Activated naive CD8-positive, alpha-beta T cell treated with anti-CD3 and anti-CD28 coated beads, Interleukin-2, amount 10 ng/mL, durations not matched to agents 7 days and 5 days (primary cell): ENCODE results near the gene ZCCHC7. TPM values are rescaled to one million over a fixed set of nuclear protein-coding genes. Genes with fewer than 3 reads are reported as not detected.
A peak's percentile ranks its signal among the peaks of the same experiment; 100 is the strongest.
"Not testable (repeated sequence)": the region's sequence is repeated elsewhere in the genome, so short reads cannot be mapped to it uniquely, and the experiment has no call there.

ENCODE experiments used
- ATAC-seq: fragments of 150-1000 bp; cut with Tn5 transposase; one replicate; pipeline ENCODE4 v1.10.0; 2021; ENCODE audit warnings: low read depth, moderate library complexity
- POLR2A ChIA-PET: fragments of 350-600 bp; sonication (Branson Sonifier 250); formaldehyde crosslinking; loops from one replicate; lab custom pipeline; 2021; ENCODE audit warnings: antibody characterized with exemption; lab: Charles Lee
- DNase-seq: peaks from one replicate; pipeline ENCODE4 v3.0.0; 2021
- H3K27ac Mint-ChIP-seq: one replicate; pipeline ENCODE4 v1.8.0; 2022; ENCODE audit warnings: mild to moderate bottlenecking, mixed read lengths
- H3K27me3 Mint-ChIP-seq: one replicate; pipeline ENCODE4 v1.8.0; 2022; ENCODE audit warnings: mild to moderate bottlenecking, moderate library complexity, mixed read lengths
- H3K36me3 Mint-ChIP-seq: one replicate; pipeline ENCODE4 v1.8.0; 2021; ENCODE audit warnings: mild to moderate bottlenecking, mixed read lengths
- H3K4me1 Mint-ChIP-seq: one replicate; pipeline ENCODE4 v1.8.0; 2021; ENCODE audit warnings: mixed read lengths
- H3K4me3 Mint-ChIP-seq: one replicate; pipeline ENCODE4 v1.8.0; 2022; ENCODE audit warnings: mild to moderate bottlenecking, moderate library complexity, mixed read lengths
- H3K9me3 Mint-ChIP-seq: one replicate; pipeline ENCODE4 v1.8.0; 2021; ENCODE audit warnings: mixed read lengths
- total RNA-seq, 2 experiments: library from RNA; stranded (reverse); gene quantifications; one replicate each; pipeline ENCODE4 v1.2.3, GENCODE V29; 2021

Gene ZCCHC7
- total RNA-seq, 2 experiments from 2014 or later: 32.8 to 33.5 TPM

DNA sequence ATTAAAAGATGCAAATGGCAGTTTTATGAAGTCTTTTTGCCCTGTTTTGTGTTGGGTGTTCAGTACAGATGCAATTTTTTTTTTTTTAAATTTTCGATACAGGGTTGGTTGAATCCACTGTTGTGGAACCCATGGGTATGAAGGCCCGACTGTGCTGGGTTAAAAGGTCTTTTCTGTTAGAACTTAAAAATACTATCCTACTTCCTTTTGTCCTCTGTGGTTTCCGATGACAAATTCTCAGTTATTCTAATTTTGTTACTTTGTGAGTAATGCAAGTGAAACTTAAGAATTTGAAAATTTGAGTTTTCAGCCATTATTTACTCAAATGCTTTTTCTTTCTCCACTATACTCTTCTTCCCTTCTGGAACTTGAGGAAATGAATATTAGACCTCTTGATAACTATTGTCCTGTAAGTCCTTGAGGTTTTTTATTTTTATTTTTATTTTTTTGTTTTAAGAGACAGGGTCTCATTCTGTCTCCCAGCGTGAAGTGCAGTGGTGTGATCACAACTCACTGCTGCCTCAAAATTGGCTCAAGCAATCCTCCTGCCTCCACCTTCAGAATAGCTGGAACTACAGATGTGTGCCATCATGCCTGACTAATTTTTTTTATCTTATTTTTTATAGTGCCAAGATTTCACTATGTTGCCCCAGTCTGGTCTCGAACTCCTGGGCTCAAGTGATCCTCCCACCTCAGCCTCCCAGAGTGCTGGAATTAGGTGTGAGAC is 67.5 kb downstream of the ZCCHC7 start:
- Mint-ChIP-seq H3K9me3 (peaks cover 4% of the 10 kb centered on the region), H3K4me1 (peaks cover 18% of the 10 kb centered on the region), H3K27me3 (no peaks in the 10 kb centered on the region), H3K27ac (peak overlapping the region; percentile 90), H3K36me3 (peaks cover 45% of the 10 kb centered on the region), H3K4me3 (peak overlapping the region; percentile 79)
- peak; percentile 84 for ATAC-seq
- no peak for DNase-seq
- POLR2A ChIA-PET: interaction anchor here (1.3 kb wide), 1 partner anchor 67 kb away, joined by 4 read pairs; the partner anchor contains the start of gene ZCCHC7

DNA sequence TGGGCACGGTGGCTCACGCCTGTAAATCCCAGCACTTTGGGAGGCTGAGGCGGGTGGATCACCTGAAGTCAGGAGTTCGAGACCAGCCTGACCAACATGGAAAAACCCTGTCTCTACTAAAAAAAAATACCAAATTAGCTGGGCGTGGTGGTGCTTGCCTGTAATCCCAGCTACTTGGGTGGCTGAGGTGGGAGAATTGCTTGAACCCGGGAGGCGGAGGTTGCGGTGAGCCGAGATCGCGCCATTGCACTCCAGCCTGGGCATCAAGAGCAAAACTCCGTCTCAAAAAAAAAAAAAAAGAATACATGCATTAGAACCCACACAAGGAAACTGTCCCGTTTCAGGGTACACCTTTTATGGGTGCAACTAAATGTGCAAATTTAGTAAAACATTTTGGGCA is 70.4 kb downstream of the ZCCHC7 start:
- POLR2A ChIA-PET, H3K27ac Mint-ChIP-seq, ATAC-seq, DNase-seq, H3K27me3 Mint-ChIP-seq, H3K9me3 Mint-ChIP-seq, H3K4me3 Mint-ChIP-seq: not testable (repeated sequence)
- peaks cover 16% of the 10 kb centered on the region for H3K4me1 Mint-ChIP-seq
- peaks cover 35% of the 10 kb centered on the region for H3K36me3 Mint-ChIP-seq

DNA sequence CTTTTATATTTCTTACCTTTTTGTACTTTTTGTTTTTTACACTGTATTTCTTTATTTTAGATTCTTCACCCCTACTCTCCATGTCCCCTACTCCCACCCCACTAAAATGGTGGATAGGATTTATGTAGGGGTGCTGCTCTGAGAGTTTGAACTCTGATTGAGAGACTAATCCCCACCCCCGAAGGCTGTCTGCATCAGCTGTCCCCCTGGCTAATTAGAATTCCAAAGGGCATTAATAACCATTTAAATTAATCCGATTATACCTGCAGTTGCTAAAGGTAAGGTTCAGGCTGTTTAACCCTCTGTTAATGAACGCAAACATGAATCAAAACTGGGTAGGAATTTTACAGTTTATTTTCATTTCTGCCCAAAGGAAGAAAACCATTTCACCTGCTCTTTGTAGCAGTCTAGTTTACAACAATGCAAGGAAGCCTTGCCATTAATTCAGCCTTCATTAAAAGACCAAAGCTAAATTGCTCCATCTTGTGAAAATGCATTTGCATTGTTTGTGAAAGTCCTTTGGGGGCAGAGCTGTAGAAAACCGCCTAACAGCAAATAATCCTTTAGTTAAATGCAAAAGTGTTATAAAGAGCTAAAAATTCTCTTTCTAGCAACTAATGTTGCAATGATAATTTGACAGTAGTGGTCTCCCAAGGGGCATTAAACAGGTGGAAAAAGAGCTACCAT is 71.2 kb downstream of the ZCCHC7 start:
- H3K4me1 Mint-ChIP-seq: peaks cover 16% of the 10 kb centered on the region
- H3K27ac Mint-ChIP-seq: no peak overlapping the region

DNA sequence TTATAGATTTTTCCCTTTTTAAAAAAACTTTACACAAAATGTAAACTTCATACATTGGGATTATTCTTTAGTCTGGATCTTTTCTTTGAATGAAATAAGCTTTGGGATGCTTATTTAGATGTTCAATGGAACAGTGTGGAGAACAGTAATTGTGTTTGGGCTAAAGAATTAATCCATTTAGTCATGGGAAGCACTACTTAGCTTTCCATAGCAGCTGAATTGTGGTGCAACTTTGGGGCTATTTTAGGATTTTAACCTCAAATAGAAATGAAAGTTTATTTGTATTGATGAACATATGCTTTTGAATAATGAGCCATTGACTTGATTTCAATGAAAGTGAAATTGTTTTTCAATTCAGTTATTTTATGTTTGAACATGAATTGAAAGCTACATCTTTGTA is 72.4 kb downstream of the ZCCHC7 start:
- H3K4me3 Mint-ChIP-seq: no peak overlapping the region
- peaks cover 2% of the 10 kb centered on the region for H3K9me3 Mint-ChIP-seq
- peaks cover 28% of the 10 kb centered on the region for H3K36me3 Mint-ChIP-seq
- DNase-seq: no peak
- ATAC-seq: no peak
- no peaks in the 10 kb centered on the region for H3K27me3 Mint-ChIP-seq
- H3K4me1 Mint-ChIP-seq: peaks cover 16% of the 10 kb centered on the region
- H3K27ac Mint-ChIP-seq: no peak overlapping the region
- POLR2A ChIA-PET: no interaction called here

More for the DNA sequence above, 71.2 kb downstream of the ZCCHC7 start:
- POLR2A ChIA-PET: no interaction called here
- Mint-ChIP-seq H3K36me3 (peaks cover 35% of the 10 kb centered on the region), H3K27me3 (no peaks in the 10 kb centered on the region), H3K4me3 (no peak overlapping the region), H3K9me3 (peaks cover 2% of the 10 kb centered on the region)
- no peak for DNase-seq
- ATAC-seq: no peak

DNA sequence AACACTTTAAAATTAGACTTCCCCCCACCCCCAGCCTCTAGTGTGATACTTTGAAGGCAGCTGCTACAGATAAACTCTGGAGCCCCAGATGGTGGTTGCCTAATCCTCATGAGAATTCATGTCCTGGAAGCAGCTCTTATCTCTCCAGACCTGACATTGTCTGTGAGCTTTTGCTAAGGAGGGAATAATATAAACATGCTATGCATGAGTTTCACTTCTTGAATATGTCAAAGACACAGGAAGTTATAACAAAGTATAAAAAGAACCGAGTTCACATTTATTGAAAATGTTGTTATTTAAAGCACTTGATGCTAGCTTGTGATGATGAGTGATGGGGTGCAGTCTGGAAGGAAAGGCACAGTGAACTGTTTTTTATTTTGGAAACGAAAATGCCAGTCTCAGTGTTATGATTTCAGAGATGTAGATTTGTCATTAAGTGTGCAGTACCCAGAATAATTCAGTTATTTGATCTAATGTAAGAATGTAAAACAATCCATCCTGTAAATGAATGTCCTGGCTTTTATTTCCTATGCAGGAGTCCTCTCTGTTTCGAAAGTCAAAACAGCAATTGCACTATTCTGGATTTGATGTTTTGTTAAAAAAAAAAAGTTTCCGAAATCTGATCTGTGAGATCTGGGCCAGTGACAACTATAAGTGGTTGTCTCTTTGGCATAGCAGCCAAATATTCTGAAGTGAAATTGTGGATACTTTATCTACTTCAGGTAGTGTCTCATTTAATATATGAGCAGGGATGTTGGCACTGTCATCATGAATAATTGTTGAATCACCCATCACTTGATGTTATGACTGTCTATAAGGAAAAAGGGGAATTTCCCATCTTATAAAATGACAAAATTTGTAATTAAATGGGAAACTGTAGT is 77.0 kb downstream of the ZCCHC7 start:
- Mint-ChIP-seq H3K9me3 (no peaks in the 10 kb centered on the region), H3K36me3 (peaks cover 26% of the 10 kb centered on the region), H3K27ac (peak overlapping the region; percentile 14), H3K27me3 (no peaks in the 10 kb centered on the region), H3K4me3 (peak overlapping the region; percentile 0), H3K4me1 (peaks cover 33% of the 10 kb centered on the region)
- ATAC-seq: peak; percentile 26
- POLR2A ChIA-PET: interaction anchor here (0.6 to 0.9 kb wide), 2 partner anchors 23 to 118 kb away, joined by 3 read pairs; no protein-coding TSS in a partner anchor
- DNase-seq: no peak

DNA sequence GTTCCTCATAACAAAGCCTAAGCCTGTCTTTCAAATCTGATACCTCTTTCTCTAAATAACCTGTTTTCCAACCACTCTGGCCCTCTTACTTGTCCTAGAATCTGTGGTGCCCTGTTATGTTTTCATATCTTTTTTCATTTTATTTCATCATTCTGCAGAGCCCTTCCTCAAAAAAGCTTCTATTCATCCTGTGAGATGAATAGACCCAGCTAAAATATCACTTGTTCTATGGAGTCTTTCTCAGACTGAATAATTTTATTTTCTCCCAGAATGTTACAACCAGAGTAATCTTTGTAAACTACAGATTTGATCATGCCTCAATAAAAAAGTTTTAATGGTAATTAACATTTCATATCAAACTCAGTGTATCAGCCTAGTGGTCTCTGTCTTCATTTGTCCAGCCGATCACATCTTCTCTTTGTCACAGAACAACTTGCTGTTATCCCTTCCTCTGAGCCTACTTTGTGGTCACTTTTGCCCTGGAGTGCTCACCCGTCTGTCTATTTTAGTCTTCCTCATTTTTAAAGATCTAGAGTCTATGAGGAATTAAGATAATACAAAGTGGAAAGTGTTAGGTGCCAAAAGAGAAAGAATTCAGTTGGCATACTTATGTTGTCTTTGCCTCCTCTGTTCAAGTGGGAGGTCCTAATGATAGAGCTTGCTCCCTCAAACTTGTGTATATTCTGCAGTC is 77.8 kb downstream of the ZCCHC7 start:
- Mint-ChIP-seq H3K9me3 (no peaks in the 10 kb centered on the region), H3K27ac (no peak overlapping the region), H3K27me3 (no peaks in the 10 kb centered on the region), H3K4me1 (peaks cover 33% of the 10 kb centered on the region), H3K36me3 (peaks cover 26% of the 10 kb centered on the region), H3K4me3 (no peak overlapping the region)
- POLR2A ChIA-PET: no interaction called here
- no peak for DNase-seq
- ATAC-seq: no peak

DNA sequence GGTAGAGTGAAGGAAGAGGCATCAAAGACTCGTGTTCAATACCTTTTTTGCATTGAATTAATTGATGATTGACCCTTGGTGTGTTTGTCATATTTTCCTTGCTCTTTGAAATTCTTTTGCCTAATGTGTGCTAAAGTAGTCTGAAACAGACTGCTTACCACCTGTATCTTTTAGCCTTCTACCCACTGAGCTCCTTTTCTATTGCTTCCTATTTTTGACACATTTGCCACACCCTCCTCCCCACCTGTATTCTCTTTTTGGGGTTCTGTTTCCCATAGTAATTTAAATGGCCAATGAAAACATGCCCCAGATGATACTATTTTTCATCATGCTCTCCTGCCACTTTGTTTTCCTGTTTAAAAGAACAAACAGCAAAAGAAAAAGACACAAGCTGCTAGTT is 78.5 kb downstream of the ZCCHC7 start:
- Mint-ChIP-seq H3K9me3 (peaks cover 2% of the 10 kb centered on the region), H3K36me3 (peaks cover 32% of the 10 kb centered on the region), H3K27ac (no peak overlapping the region), H3K4me3 (no peak overlapping the region), H3K4me1 (peaks cover 33% of the 10 kb centered on the region), H3K27me3 (no peaks in the 10 kb centered on the region)
- DNase-seq (no peak), ATAC-seq (no peak)
- POLR2A ChIA-PET: interaction anchor here (0.6 to 0.7 kb wide), 2 partner anchors 41 to 97 kb away, joined by 3 to 4 read pairs; no protein-coding TSS in a partner anchor

DNA sequence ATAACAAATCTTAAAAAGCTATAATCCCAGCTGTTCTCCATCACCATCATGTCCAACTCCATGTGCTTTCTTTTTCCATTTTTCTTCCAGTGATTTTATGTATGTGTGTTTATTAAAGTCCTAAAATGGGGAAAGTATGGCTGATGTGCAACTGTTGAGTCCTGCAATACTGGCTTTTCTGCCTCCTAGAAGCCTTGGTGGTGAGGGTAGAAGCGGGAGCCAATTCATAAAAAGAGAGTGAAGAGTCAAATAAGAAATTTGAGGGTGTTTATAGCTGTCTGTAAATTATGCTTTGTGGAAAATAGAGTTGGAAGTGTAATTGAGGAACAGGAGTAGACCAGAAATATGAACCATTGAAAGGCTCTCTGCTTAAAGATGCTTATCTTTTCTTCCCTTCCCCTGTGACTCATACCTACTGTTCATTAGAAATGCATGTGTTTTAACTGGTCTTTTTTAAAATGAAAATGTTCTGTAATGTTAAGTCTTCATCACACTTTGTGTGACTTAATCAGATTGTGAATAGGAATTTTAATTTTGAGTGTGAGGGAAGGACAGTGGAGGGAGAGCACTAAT is 80.1 kb downstream of the ZCCHC7 start:
- H3K9me3 Mint-ChIP-seq: peaks cover 2% of the 10 kb centered on the region
- ATAC-seq (peak; percentile 48), DNase-seq (no peak)
- peak overlapping the region; percentile 65 for H3K27ac Mint-ChIP-seq
- peaks cover 39% of the 10 kb centered on the region for H3K36me3 Mint-ChIP-seq
- POLR2A ChIA-PET: no interaction called here
- H3K4me3 Mint-ChIP-seq: peak overlapping the region; percentile 0
- peaks cover 31% of the 10 kb centered on the region for H3K4me1 Mint-ChIP-seq
- H3K27me3 Mint-ChIP-seq: no peaks in the 10 kb centered on the region

DNA sequence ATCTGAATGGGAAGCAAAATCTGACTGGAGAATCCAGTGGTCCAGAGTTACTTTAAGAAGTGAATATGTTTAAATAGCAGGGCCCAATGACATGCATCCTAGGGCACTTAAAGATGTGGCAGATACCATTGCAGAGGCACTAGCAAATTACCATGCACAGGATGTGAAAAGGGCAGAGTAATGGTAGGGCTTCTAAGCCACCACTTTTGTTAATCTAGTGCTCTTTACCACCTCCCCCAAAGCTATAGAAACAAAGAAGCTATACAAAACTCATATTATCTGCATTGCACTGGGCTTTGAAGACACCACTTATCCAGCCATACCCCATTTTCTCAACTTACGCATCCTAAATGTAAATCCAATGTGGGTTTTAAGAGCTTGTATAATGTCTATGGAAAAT is 81.2 kb downstream of the ZCCHC7 start:
- Mint-ChIP-seq H3K27me3 (no peaks in the 10 kb centered on the region), H3K36me3 (peaks cover 43% of the 10 kb centered on the region), H3K4me1 (peaks cover 32% of the 10 kb centered on the region), H3K4me3 (no peak overlapping the region), H3K27ac (no peak overlapping the region), H3K9me3 (peaks cover 2% of the 10 kb centered on the region)
- ATAC-seq (peak; percentile 37), DNase-seq (no peak)
- POLR2A ChIA-PET: interaction anchor here (0.5 to 0.7 kb wide), 2 partner anchors 17 to 82 kb away, joined by 3 to 6 read pairs; no protein-coding TSS in a partner anchor

DNA sequence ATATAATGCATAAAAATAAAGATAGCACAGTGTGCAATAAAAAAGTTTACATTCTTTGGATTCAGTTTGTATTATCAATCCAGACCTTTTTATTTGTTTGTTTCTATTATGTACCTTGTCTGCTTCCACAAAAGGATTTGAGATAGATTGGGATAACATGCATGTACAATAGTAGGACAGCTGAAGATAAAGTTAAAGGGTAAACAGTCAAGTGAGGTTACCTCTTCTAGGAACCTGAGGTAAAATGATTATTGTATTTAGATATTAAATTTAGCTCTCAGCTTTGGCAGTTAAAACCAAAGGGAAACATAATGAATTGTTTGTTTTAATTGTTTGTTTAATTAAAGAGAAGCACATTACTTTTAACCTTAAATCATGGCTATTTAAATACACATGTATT is 81.7 kb downstream of the ZCCHC7 start:
- peaks cover 47% of the 10 kb centered on the region for H3K36me3 Mint-ChIP-seq
- no peak for DNase-seq
- H3K4me3 Mint-ChIP-seq: no peak overlapping the region
- no peak overlapping the region for H3K27ac Mint-ChIP-seq
- H3K27me3 Mint-ChIP-seq: no peaks in the 10 kb centered on the region
- H3K9me3 Mint-ChIP-seq: peaks cover 2% of the 10 kb centered on the region
- ATAC-seq: no peak
- POLR2A ChIA-PET: interaction anchor here (0.7 kb wide), 1 partner anchor 82 kb away, joined by 3 read pairs; no protein-coding TSS in a partner anchor
- peaks cover 35% of the 10 kb centered on the region for H3K4me1 Mint-ChIP-seq

DNA sequence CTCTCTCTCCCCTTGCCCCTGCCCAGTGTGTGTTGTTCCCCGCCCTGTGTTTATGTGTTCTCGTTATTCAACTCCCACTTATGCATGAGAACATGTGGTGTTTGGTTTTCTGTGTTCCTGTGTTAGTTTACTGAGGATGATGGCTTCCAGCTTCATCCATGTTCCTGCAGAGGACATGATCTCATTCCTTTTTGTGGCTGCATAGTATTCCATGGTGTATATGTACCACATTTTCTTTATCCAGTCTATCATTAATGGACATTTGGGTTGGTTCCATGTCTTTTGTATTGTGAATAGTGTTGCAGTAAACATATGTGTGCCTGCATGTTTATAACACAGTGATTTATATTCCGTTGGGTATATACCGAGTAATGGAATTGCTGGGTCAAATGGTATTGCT is 83.1 kb downstream of the ZCCHC7 start:
- not testable (repeated sequence) for H3K27ac Mint-ChIP-seq, ATAC-seq, DNase-seq, H3K9me3 Mint-ChIP-seq, H3K27me3 Mint-ChIP-seq, H3K4me3 Mint-ChIP-seq
- POLR2A ChIA-PET: interaction anchor here (1.3 kb wide), 1 partner anchor 82 kb away, joined by 3 read pairs; the partner anchor contains the start of gene ZCCHC7
- H3K4me1 Mint-ChIP-seq: peaks cover 21% of the 10 kb centered on the region
- H3K36me3 Mint-ChIP-seq: peaks cover 50% of the 10 kb centered on the region

DNA sequence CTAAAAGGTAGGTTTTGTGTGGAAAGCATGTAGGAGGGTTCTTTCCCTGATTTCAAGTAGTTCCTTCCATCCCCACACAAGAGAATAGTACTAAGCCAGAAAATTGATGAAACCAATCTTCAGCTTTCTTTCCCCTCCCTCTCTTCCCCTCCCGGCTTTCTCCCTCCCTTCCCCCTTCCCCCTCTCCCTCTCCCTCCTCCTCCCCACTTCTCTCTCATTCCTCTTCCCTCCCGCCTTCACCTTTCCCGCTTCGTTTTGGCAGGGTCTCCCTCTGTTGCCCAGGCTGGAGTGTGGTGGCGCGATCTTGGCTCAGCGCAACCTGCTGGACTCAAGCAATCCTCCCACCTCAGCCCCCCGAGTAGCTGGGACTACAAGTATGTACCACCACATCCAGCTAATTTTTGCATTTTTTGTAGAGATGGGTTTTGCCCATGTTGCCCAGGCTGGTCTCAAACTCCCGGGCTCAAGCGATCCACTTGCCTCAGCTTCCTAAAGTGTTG is 85.8 kb downstream of the ZCCHC7 start:
- Mint-ChIP-seq H3K9me3 (peaks cover 2% of the 10 kb centered on the region), H3K4me3 (no peak overlapping the region), H3K27ac (peak overlapping the region; percentile 9), H3K27me3 (no peaks in the 10 kb centered on the region), H3K36me3 (peaks cover 48% of the 10 kb centered on the region), H3K4me1 (peaks cover 19% of the 10 kb centered on the region)
- ATAC-seq (no peak), DNase-seq (no peak)
- POLR2A ChIA-PET: no interaction called here
